22Rv1 (cell line): Measurements from ENCODE around the gene DDI2.

ENCODE experiments used
- CTCF ChIP-seq: fragments of 450-650 bp; IDR thresholded peaks from 2 replicates; pipeline ENCODE4 v1.5.1; 2017; ENCODE audit warnings: mild to moderate bottlenecking
- ZFX ChIP-seq: fragments of 450-650 bp; IDR thresholded peaks from 2 replicates; pipeline ENCODE4 v1.6.1; 2017; ENCODE audit warnings: antibody characterized with exemption, borderline replicate concordance

- TF ChIP-seq CTCF (no peak), ZFX (no peak)
These were observed 9.2 kb downstream of the DDI2 start for GRCh38 chr1:15626269-15626950.
